Left ventricle myocardium inferior (tissue), 1 donor: ENCODE results near the gene FOXA1. TPM values are rescaled to one million over a fixed set of nuclear protein-coding genes. Genes with fewer than 3 reads are reported as not detected.

Experiments
- DNase-seq: peaks from one replicate; pipeline ENCODE4 v3.0.0-alpha.2; 2020
- H3K27ac ChIP-seq: fragments of 200-600 bp; replicated peaks from 2 replicates; pipeline ENCODE4 v1.8.0; 2021
- H3K27me3 ChIP-seq: fragments of 200-600 bp; 2 replicates; pipeline ENCODE4 v1.8.0; 2021; ENCODE audit warnings: low read depth
- H3K36me3 ChIP-seq: fragments of 200-600 bp; 2 replicates; pipeline ENCODE4 v1.8.0; 2021
- H3K4me1 ChIP-seq: fragments of 200-600 bp; 2 replicates; pipeline ENCODE4 v1.8.0; 2021
- H3K4me3 ChIP-seq: fragments of 200-600 bp; 2 replicates; pipeline ENCODE4 v1.8.0; 2021; ENCODE audit warnings: mild to moderate bottlenecking, moderate library complexity
- H3K9me3 ChIP-seq: fragments of 200-600 bp; replicated peaks from 2 replicates; pipeline ENCODE4 v1.8.0; 2021
- CTCF ChIP-seq: fragments of 200-600 bp; IDR thresholded peaks from 2 replicates; pipeline ENCODE4 v1.8.0; 2021; ENCODE audit warnings: antibody characterized with exemption, mild to moderate bottlenecking, borderline replicate concordance
- intact Hi-C: fragments of 100-400 bp; cut with micrococcal nuclease; formaldehyde crosslinking; loops from one replicate; pipeline ENCODE4 v1.11.0; 2022
- total RNA-seq: library from RNA; stranded (reverse); fragmentation: NEBNext Ultra II Directional; extraction: Animal tissue kit (Norgen Biotek cat#: 25700); gene quantifications from one replicate; pipeline ENCODE4 v1.2.1, GENCODE V29; 2021
- donor health status: DM: no; HTN: yes; CAD: no; lungs with severe emphysema.

The FOXA1 gene
- total RNA-seq, 1 donor from 2014 or later, result not detected

DNA sequence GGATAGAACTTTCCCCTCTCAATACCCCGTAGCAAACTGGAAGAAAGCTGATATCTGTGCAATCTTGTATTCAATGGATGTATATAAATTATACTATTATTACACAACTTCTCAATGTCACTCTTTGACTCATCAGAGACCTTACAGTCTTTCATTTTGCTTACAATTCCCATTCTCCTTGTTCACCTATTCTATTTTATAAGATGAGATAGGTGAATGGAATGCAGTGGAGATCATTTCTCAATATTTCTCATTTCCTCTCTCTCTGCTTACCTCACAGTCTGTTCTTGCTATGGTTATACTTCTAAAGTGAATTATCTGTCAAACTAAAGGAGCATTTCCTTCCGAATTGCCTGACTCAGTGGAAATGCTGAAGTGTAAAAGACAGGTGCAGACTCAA lies 14.9 kb downstream of the FOXA1 start:
- Histone ChIP-seq H3K4me1 (peaks cover 17% of the 10 kb centered on the region), H3K27me3 (peaks cover 97% of the 10 kb centered on the region), H3K27ac (no peak overlapping the region), H3K9me3 (no peaks in the 10 kb centered on the region), H3K4me3 (no peak overlapping the region), H3K36me3 (no peaks in the 10 kb centered on the region)
- intact Hi-C loops, result no loop called here
- no peak for TF ChIP-seq CTCF
- no peak for DNase-seq

- Histone ChIP-seq H3K4me3 (no peak overlapping the region), H3K27ac (no peak overlapping the region), H3K27me3 (peaks cover 92% of the 10 kb centered on the region), H3K4me1 (peaks cover 9% of the 10 kb centered on the region), H3K36me3 (no peaks in the 10 kb centered on the region), H3K9me3 (no peaks in the 10 kb centered on the region)
- DNase-seq, result no peak
- intact Hi-C loops, result no loop called here
- TF ChIP-seq CTCF, result no peak
These were observed 15.8 kb downstream of the FOXA1 start for GRCh38 chr14:37579274-37579673.

DNA sequence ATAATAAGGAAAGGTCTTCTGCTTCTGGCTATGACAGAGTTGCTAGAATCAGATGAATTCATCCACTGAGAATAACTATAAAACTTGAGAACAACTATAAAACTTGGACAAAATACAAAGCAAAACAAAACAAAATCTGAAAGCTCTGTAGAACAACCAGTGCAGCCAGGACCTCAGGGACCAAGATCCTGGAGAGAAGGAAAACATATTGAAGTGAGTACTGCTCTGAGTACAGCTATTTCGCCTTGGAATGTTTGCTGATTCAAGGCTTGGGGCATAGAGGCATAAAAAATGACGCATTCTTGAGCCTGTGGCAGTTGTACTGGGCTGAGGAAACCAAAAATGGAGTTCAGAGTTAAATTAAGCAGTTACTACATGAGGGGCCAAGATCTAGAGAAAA lies 21.7 kb downstream of the FOXA1 start:
- H3K9me3 ChIP-seq, result no peaks in the 10 kb centered on the region
- no peak for DNase-seq
- no peak overlapping the region for H3K27ac ChIP-seq
- H3K4me3 ChIP-seq, result no peak overlapping the region
- H3K36me3 ChIP-seq, result no peaks in the 10 kb centered on the region
- peaks cover 53% of the 10 kb centered on the region for H3K27me3 ChIP-seq
- TF ChIP-seq CTCF, result no peak
- intact Hi-C loops, result no loop called here
- no peaks in the 10 kb centered on the region for H3K4me1 ChIP-seq

DNA sequence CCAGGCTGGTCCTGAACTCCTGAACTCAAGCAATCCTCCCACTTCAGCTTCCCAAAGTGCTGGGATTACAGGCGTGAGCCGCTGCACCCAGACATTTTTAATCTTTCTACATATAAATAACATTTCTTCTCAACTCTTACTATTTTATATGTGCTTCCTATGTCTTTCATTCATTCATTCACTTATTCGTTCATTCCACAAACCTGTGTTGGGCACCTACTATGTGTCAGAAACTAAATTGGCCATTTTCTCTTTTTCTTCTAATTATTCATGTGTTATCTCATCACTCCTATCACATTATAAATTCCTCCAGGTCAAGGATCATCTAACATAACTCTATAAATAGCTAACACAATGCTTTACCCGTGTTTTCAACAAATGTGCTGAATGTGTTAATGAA lies 23.7 kb downstream of the FOXA1 start:
- DNase-seq, result no peak
- intact Hi-C loops, result no loop called here
- Histone ChIP-seq H3K4me1 (peaks cover 5% of the 10 kb centered on the region), H3K36me3 (no peaks in the 10 kb centered on the region), H3K27ac (no peak overlapping the region), H3K9me3 (no peaks in the 10 kb centered on the region), H3K4me3 (no peak overlapping the region), H3K27me3 (peaks cover 36% of the 10 kb centered on the region)
- TF ChIP-seq CTCF, result no peak

- TF ChIP-seq CTCF, result no peak
- Histone ChIP-seq H3K4me1 (peaks cover 5% of the 10 kb centered on the region), H3K27me3 (peaks cover 19% of the 10 kb centered on the region), H3K36me3 (no peaks in the 10 kb centered on the region), H3K27ac (no peak overlapping the region), H3K4me3 (no peak overlapping the region), H3K9me3 (no peaks in the 10 kb centered on the region)
- intact Hi-C loops, result no loop called here
- DNase-seq, result no peak
These were observed 25.3 kb downstream of the FOXA1 start for GRCh38 chr14:37569729-37570128.
